Lower lobe of right lung (tissue), 2 donors: Measurements from ENCODE around the gene GUK1. TPM values are rescaled to one million over a fixed set of nuclear protein-coding genes. Genes with fewer than 3 reads are reported as not detected.

Source experiments
- ATAC-seq, 2 donors: fragments of 200-7000 bp; cut with Tn5 transposase; one replicate each; pipeline ENCODE4 v1.9.1; 2020 to 2022; ENCODE audit warnings: mild to moderate bottlenecking in 2 of 2, moderate library complexity in 2 of 2
- DNase-seq: peaks from one replicate; pipeline ENCODE4 v3.0.0-alpha.2; 2020
- H3K27ac ChIP-seq: fragments of 200-600 bp; one replicate; pipeline ENCODE4 v1.8.0; 2022
- H3K27me3 ChIP-seq: fragments of 200-600 bp; one replicate; pipeline ENCODE4 v1.8.0; 2022; ENCODE audit warnings: low read depth
- H3K36me3 ChIP-seq: fragments of 200-600 bp; one replicate; pipeline ENCODE4 v1.8.0; 2022; ENCODE audit warnings: mild to moderate bottlenecking
- H3K4me1 ChIP-seq: fragments of 200-600 bp; one replicate; pipeline ENCODE4 v1.8.0; 2022
- H3K4me3 ChIP-seq: fragments of 200-600 bp; one replicate; pipeline ENCODE4 v1.8.0; 2022; ENCODE audit warnings: mild to moderate bottlenecking
- H3K9me3 ChIP-seq: fragments of 200-600 bp; one replicate; pipeline ENCODE4 v1.8.0; 2022
- intact Hi-C: fragments of 100-400 bp; cut with DNase I; formaldehyde crosslinking; loops from one replicate; pipeline ENCODE4 v1.11.0; 2022
- total RNA-seq: library from RNA; stranded (reverse); fragmentation: NEBNext Ultra II Directional; extraction: Animal tissue kit (Norgen Biotek cat#: 25700); gene quantifications from one replicate; pipeline ENCODE4 v1.2.1, GENCODE V29; 2021
- TF ChIP-seq, protein P1 (sequence below): fragments of 200-600 bp; IDR thresholded peaks from one replicate; pipeline ENCODE4 v1.8.0; 2022; ENCODE audit warnings: antibody characterized with exemption, mild to moderate bottlenecking
- donor health status: DM: no; HTN: yes; CAD: no; lungs with severe emphysema.

Gene GUK1
- total RNA-seq, 1 donor from 2014 or later = 192 TPM

DNA sequence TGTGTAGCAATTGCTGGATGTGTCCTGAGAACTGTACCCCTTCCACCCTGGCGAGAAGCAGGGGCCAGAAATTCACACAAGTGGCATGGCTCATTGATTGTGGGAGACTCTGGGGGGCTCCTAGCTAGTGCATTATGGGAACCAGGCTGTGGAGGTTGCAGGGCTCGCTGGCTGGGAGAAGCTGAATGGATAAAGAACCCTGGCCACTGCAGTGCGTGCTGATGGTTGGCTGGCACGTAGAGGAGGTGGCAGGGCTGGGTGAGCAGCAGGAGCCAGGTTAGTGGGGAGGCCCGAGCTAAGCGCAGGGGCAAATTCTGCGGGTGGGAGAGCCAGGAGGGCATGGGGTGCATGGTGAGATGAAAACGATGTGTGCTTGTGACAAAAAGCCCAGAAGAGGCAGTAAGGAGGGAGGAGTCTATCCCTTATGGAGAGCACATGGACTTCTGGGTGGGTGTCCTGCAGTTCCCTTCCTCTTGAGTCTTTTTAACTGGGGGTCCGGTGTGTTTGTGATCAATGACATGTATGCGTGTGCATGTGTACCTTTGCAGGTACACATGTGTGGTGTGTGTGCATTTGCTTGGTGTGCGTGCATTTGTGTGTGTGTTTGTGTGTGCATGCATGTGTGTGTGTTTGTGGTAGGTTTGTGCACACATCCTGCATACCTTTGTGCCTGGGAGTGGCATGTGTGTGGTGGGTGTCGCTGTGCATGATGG is 3.6 kb downstream of the GUK1 start:
- peak overlapping the region; percentile 77 for H3K4me3 ChIP-seq
- intact Hi-C loops = no loop called here
- no peak for DNase-seq

DNA sequence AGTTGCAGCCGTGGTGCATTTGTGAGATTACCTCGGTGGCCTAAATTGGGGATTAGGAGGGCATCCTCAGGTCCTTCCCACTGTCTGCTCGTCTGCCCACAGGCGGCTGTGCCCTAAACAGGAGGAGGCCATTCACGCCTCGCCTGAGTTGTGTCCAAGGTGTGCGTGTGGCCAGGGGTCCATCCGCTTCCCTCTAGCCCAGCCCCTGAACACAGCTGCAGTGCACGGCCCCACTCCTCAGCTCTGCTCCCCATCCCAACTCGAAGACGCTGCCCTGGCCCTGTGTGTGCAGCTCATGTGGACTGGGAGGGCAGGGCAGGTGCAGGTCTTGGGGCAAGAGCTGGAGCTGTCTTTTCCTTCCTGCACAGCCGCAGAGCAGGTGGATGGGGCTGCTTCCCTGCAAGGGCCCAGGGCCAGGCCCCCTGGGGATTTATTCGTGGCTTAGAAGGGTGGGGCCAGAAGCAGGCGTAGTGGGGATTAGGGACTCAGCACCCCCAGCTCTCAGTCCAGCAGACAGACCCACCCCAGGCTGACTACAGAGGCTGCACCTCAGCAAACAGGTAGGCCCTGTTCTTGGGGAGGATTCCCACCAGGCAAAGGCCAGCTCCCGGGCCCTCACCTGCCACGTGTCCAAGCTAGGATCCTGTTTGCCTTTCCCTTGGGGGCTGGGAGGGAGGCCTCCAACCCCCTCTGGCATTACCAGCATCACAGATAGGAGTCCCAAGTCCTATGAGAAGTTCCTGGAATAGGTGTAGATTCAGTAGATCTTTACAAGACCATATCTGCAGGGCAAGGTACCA is 4.3 kb downstream of the GUK1 start:
- TF ChIP-seq, protein P1, sequence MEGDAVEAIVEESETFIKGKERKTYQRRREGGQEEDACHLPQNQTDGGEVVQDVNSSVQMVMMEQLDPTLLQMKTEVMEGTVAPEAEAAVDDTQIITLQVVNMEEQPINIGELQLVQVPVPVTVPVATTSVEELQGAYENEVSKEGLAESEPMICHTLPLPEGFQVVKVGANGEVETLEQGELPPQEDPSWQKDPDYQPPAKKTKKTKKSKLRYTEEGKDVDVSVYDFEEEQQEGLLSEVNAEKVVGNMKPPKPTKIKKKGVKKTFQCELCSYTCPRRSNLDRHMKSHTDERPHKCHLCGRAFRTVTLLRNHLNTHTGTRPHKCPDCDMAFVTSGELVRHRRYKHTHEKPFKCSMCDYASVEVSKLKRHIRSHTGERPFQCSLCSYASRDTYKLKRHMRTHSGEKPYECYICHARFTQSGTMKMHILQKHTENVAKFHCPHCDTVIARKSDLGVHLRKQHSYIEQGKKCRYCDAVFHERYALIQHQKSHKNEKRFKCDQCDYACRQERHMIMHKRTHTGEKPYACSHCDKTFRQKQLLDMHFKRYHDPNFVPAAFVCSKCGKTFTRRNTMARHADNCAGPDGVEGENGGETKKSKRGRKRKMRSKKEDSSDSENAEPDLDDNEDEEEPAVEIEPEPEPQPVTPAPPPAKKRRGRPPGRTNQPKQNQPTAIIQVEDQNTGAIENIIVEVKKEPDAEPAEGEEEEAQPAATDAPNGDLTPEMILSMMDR = no peak
- Histone ChIP-seq H3K27ac (no peak overlapping the region), H3K9me3 (no peaks in the 10 kb centered on the region), H3K4me3 (no peak overlapping the region), H3K27me3 (no peaks in the 10 kb centered on the region), H3K36me3 (peaks cover 54% of the 10 kb centered on the region), H3K4me1 (peaks cover 63% of the 10 kb centered on the region)
- ATAC-seq (no peak), DNase-seq (no peak)
- intact Hi-C loops = no loop called here

More for the DNA sequence above, 3.6 kb downstream of the GUK1 start:
- no peak overlapping the region for H3K27ac ChIP-seq
- peaks cover 46% of the 10 kb centered on the region for H3K36me3 ChIP-seq
- H3K9me3 ChIP-seq = no peaks in the 10 kb centered on the region
- no peak for ATAC-seq
- TF ChIP-seq, protein P1 = no peak
- H3K27me3 ChIP-seq = no peaks in the 10 kb centered on the region
- H3K4me1 ChIP-seq = peaks cover 56% of the 10 kb centered on the region

DNA sequence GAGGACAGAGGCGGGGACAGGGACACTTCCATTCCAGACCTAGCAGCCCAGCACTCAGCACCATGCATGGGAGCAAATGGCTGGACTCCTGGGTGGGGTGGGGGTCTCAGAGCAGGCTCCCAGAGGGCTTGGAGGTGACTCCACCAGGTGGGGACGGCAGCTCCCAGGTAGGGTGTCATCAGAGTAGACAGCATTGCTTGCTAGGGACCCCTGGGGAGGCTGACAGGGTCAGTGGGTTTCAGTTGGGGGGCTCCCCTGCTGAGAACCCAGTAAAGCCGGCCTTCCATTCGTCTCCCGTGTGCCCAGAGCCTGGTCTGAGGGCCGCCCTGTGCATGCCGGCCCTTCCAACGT is 4.9 kb downstream of the GUK1 start:
- H3K4me1 ChIP-seq = peaks cover 69% of the 10 kb centered on the region
- H3K36me3 ChIP-seq = peaks cover 56% of the 10 kb centered on the region
- intact Hi-C loops = no loop called here
- H3K9me3 ChIP-seq = no peaks in the 10 kb centered on the region
- ATAC-seq (no peak), DNase-seq (no peak)
- no peak overlapping the region for H3K4me3 ChIP-seq
- no peaks in the 10 kb centered on the region for H3K27me3 ChIP-seq
- TF ChIP-seq, protein P1 = no peak
- no peak overlapping the region for H3K27ac ChIP-seq

DNA sequence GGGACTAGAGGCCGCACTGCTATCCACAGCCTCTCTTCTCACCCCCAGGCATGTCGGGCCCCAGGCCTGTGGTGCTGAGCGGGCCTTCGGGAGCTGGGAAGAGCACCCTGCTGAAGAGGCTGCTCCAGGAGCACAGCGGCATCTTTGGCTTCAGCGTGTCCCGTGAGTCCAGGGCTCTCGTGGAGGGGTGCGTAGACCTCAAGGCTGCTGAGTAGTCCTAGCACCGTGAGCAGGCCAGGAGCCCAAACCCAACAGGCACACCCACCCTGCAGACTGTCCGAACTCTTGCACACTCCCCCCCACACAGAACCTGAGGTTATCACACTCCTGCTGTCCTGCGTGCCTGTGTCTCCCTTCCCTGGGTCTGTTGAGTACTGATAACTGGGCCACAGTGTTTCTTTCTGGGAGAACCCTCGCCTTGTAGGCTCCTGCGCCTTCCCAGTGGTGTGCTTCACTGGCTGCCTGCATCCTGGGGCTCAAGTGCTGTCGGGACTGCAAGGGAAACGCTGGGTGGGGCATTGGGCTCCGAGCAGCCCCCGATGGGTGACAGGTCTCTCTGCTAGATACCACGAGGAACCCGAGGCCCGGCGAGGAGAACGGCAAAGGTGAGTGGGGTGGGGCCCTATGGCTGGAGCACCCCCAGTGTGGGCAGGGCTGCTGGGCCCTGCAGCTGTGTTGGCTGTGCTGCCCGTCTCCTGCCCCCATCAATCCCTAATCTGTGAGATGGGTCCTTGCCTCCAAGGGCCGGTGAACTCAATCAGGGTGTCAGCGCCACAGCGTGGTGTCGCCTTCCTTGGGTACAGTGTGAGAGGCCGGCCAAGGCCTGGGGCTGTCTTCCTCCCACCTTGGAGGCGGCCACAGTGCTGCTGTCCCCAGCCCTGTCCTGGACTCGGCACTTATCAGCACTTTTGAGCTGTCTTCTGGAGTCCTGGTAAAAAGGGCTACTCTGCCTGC is 5.7 kb downstream of the GUK1 start:
- intact Hi-C loops = no loop called here
- Histone ChIP-seq H3K4me1 (peaks cover 77% of the 10 kb centered on the region), H3K27ac (no peak overlapping the region), H3K4me3 (no peak overlapping the region), H3K9me3 (no peaks in the 10 kb centered on the region), H3K36me3 (peaks cover 57% of the 10 kb centered on the region), H3K27me3 (no peaks in the 10 kb centered on the region)
- ATAC-seq (no peak), DNase-seq (no peak)
- TF ChIP-seq, protein P1 = no peak

DNA sequence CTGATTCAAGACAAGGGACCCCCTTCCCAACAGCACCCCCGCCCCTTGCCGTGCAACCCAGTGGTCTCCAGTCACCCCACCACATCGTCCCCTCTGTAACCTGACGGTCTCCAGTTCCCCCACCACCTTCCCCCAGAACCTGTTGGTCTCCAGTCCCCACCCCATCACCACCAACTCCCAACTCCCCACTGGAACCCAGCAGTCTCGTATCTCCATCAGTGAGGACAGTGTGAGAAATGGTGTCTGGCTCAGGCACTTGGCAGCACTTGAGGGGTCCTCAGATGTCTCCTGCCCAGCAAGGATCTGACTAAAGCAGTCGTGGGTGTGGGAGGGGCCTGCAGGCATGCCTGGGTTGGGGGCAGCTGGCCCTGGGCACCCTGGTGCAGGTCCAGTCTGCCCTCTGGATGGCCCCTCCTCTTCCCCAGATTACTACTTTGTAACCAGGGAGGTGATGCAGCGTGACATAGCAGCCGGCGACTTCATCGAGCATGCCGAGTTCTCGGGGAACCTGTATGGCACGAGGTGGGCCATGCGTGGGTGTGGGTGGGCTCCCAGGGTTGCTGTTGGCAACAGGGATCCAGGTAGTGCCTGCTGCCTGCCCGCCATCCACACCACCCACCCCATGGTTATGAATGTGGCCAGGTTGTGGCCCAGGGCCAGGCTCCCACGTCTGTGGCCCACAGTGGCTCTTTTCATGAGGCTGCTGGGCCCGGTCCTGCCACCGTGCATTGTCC is 6.5 kb downstream of the GUK1 start:
- H3K27ac ChIP-seq = no peak overlapping the region
- ATAC-seq (no peak), DNase-seq (no peak)
- H3K27me3 ChIP-seq = no peaks in the 10 kb centered on the region
- peaks cover 77% of the 10 kb centered on the region for H3K4me1 ChIP-seq
- TF ChIP-seq, protein P1 = no peak
- intact Hi-C loops = no loop called here
- peaks cover 54% of the 10 kb centered on the region for H3K36me3 ChIP-seq
- no peaks in the 10 kb centered on the region for H3K9me3 ChIP-seq
- no peak overlapping the region for H3K4me3 ChIP-seq
